ENCODE data around the gene FUT7. TPM values are rescaled to one million over a fixed set of nuclear protein-coding genes. Genes with fewer than 3 reads are reported as not detected.

The FUT7 gene, protein sequence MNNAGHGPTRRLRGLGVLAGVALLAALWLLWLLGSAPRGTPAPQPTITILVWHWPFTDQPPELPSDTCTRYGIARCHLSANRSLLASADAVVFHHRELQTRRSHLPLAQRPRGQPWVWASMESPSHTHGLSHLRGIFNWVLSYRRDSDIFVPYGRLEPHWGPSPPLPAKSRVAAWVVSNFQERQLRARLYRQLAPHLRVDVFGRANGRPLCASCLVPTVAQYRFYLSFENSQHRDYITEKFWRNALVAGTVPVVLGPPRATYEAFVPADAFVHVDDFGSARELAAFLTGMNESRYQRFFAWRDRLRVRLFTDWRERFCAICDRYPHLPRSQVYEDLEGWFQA
- total RNA-seq, result not detected in 2 replicates

DNA sequence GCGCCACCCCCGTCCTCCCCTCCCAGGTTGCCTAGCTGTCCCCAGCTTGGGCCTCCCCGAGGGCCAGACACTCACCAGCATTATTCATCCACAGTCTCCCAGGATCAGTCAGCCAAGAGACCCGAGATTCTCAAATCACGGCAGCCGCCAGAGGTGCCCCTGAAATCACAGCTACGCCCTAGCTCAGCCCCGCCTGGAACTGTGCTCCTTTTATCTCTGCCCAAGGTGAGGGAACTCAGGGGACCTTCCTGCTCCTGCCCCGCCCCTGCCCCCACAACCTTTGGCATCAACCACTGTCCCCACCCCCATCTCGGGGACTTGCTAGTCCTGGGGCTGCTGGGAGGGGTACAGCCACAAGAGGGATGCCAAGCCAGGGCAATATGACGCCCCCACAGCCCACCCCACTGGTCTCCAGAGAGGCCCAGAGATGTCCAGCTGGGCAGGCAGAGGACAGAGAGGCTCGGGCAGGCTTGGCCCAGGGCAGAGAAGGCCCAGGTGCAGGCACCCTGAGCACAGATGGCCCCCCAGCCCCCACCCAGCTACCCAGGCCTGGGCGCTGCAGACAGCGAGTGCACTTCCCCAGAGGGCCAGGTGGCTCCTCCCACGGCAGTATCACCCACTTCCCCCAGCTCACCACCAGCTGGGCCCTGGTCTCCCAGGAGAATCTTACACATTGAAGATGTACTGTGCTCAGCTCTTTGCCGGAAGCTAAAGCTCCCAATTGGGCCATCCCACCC is at the start of gene FUT7:
TSS of gene FUT7 (minus strand) at position 185 of the 737 bp plus-strand sequence. CDS start at position 88, 97 bp downstream.

DNA sequence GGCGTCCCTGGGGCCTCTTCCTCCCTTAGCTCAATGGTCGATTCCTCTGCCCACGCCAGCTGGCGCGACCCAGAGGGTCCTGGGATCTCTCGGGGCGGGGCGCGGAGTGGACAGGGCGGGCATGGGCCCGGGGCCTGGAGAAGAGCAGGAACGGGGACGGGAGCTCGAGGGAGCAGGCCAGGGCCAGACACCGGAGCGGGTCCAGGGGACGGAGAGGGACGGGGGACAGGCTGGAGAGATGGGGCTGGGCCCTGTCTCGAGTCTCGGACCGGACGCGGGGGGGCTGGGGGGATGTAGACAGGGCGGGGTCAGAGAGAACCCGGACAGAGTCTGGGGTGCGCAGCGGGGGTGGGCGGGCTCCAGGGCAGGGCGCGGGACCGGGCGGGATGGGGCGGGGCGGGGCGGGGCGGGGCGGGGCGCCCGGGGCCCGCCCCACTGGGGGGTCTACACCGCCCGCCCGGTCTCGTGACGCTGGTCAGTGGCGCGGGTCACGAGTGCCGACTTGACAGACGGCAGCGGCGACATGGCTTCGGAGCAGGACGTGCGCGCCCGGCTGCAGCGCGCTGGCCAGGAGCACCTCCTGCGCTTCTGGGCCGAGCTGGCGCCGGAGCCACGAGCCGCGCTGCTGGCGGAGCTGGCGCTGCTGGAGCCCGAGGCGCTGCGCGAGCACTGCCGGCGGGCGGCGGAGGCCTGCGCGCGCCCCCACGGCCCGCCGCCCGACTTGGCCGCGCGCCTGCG is 45.3 kb upstream of the FUT7 start, which contains the start of gene UAP1L1:
TSS of gene UAP1L1 (plus strand) at position 508 of the 738 bp plus-strand sequence. CDS start at position 524, 16 bp downstream.

DNA sequence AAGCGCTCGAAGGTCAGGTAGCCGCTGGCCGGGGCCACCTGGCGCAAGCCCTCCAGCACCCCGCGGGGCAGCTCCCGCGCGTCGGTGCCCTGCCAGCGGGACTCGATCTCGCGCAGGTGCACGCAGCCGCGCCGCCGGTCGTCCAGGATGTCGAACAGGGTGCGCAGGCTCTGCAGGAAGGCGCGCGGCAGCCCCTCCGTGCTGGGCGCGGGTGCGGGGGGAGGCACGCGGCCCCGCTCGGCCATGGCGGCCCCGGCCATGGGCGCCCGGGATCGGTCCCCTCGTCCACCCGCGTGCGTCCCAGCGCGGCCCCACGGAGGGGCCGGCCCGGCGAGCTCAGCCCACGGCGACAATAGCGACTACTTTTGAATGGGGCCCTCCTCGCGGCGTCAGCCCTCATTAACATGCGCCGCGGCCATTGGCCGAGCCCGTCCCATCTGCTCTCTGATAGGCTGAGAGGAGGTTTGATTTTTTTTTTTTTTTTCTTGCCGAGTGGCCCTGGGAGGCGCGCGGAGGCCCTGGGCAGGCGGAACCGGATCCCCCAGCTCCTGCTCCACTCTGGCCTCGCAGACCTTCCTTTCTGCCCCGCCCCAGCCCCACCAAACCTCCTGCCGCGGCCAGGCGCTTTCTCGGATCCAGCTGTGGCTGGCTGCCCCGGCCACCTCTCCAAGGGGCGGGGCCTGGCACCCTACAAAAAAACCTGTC is 38.5 kb upstream of the FUT7 start, which contains the start of gene SAPCD2:
TSS of gene SAPCD2 (minus strand) at position 357 of the 705 bp plus-strand sequence. CDS start at position 260, 97 bp downstream.

DNA sequence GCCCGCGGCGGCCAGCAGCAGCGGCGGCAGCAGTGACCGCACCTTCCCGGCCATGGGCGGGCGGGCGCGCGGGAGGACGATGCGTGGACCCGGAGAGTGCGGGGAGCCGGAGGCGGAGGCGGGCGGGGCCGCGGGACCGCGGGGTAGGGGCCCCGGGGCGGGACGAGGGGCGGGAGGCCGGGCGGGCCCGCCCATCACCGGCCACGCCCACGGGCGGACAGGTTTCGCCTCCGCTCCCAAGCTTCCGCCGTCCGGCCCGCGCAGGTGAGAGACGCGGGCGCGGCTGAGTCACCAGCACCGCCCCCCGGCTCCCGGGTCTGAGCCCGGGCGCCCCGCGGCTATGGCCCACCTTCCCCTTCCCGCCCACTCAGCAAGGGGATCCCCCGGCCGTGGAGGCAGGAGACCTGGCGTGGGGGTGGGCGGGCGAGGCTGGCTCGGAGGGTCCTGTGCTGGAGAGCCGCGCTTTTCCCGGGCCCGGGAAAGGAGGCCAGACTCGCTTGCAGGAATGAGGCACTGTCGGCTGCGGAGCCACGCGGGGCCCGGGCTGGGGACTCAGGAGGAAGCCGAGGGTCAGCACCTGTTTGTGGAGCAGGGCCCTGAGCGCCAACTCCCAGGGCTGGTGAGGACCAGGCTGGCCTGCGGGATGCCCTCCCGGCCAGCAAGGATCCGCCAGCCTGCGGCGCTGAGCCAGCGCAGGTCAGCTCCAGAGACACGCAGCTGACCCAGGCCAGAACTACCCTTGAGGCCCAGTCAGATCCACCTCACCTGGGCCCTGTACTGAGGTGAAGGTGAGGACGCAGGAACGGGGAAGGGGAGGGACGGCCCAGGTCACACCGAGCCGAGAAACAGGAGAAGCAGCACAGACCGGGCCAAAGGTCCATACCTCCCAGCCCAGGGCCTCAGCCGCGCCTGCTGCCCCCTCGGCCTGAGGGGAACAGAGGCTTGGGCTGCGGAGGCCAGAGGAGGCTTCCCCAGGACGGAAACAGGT is 22.4 kb upstream of the FUT7 start, which contains the start of gene ENTPD2:
TSS of gene ENTPD2 (minus strand) at position 118 of the 988 bp plus-strand sequence. CDS start at position 54, 64 bp downstream.

DNA sequence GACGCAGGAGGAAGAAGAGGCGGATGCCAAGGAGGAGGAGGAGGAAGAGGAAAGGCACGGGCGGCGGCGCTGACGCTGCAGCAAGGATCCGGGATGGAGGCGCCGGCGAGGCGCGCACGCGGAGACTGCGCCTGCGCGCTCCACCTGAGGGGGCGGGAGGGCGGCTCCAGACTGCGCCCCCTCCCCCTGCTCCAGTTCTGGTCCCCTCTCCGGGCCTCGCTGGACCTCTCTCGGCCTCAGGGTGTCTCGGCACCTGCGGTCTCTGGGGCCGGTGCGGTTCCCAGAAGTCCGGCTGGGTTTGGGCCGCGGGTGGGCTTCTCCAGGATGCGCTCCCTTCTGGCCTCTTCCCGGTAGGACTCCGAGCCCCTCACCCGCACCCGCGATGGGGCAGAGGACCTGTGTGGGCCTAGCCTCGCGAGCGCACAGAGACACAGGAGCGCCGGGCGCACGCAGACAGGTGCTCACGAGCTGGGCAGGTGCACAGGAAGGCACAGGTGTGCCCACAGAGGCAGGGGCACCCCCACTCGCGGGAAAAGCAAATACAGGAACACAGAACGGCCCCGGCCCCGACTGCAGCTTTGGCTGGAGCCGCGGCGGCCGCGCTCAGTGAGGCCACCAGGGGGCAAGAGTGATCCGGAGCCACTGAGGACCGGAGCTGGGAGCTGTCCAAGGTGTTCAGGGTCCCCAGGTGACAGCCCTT is 14.3 kb upstream of the FUT7 start, which contains the start of gene NPDC1:
TSS of gene NPDC1 (minus strand) at position 90 of the 700 bp plus-strand sequence. CDS start 188 bp downstream, outside the sequence.

DNA sequence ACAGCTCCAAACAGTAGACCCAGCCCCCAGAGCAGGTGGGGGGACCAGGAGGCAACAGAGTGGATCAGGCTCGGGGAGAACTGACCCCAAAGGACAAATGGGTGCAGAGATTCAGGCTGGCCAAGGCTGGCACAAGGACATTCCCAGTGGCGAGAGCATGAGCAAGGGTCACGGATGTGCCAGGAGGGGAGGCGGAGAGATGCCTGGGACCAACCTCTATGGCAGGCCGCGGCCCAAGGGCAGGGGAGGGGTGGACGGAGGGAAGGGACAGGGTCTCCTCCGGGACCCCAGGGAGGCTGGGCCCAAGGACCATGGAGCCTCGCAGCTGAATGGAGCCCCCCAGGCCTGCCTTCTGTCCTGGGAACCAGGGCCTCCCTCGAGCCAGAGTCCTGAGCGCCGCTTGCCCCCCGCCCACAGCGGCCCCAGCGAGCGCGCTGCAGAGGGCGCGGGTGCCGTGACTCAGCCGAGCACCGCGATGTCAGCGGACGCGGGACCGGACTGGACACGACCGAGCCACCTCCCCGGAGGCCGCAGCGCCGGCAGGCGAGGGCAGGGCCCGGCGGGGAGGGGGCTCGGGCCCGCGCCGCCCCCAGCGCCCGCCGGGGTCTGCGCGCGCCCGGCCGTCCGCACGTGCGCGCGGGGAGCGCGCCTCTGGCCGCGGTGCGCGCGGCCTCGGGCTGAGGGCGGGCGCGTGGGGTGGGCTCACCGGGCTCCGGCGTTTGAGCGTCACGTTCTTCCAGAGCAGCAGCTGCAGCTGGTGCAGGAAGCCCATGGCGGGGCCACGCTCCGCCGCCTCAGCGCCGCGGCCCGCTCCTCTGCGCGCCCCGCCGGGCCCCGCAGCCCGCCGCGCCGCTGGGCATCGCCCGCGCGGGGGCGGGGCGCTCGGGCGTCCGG is 4.3 kb downstream of the FUT7 start, which contains the start of gene ABCA2:
TSS of gene ABCA2 (minus strand) at position 869 of the 894 bp plus-strand sequence. CDS start at position 772, 97 bp downstream.

DNA sequence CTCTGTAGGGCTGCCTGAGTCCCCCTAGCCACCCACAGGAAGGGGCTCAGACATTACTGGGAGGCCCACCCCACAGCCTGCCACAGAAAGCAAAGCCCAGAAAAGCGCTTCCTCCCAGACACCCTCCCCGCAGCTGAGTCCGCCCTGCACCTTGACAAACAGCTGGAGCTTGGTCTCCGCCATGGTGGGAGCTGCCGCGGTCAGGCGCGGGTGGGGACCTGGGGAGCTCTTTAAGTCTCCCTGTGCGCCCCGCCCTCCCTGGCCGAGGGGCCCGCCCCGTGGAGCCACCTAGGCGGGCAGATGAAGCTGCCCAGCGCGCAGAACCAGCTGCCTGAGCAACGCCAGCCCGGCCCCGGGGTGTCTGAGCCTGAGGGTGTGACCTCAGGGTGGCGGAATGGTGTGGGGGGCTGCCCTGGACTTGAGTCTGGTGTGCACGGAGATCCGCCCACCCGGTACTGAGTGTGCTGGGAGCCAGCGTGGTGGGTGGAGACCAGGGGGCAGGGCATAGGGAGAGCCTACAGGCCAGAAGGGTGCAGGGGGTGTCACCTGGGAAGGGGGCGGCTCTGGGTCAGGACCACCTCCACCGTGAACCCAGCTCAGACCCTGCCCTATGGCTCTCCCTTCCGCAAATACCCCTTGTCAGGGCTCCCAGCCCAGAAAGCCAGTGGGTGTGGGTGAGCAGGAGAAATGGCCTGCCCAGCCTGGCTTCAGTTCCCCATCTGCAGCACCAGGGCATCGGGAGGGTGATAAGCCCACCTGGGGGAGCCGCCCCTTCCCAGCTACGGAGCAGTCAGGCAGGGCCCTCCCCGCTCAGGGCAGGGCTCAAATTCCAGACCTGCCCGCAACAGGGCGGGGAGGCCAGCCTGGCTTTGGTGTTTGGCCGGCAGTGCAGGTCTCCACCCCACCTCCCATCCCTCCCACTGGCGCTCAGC is 35.3 kb downstream of the FUT7 start, which contains the start of gene CLIC3:
TSS of gene CLIC3 (minus strand) at position 208 of the 932 bp plus-strand sequence. CDS start at position 183, 25 bp downstream.

DNA sequence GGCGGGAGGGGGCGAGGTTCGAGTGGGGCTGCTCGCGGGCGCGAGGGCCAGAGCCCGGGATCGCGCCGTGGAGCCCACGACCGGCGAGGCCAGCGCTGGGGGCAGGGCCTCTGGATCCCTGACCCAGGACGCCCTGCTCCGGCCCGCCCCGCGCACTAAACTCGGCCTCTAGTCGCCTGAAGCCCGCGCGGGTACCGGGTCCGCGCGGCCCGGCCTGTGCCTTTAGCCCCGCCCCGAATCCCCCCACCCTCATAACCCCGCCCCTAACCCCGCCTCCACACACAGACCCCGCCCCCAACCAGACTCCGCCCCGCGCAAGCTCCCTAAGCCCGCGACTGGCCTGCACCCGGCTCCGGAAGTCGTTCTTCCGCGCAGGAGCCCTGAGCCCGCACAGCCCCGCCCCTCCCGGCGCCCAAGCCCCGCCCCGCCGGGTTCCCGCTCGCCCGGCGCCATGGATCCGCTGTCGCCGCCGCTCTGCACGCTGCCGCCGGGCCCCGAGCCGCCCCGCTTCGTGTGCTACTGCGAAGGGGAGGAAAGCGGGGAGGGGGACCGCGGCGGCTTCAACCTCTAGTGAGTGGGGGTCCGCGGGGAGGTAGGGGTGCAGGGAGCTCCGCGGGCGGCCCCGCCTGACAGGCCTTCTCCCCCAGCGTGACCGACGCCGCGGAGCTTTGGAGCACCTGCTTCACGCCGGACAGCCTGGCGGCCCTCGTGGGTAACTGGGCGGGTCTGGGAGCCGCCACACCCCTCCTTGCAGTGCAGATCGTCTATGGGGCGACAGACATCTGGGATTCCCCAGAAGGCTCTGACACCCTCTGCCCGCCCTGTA is 39.7 kb downstream of the FUT7 start, which contains the start of gene PAXX:
TSS of gene PAXX (plus strand) at position 430 of the 826 bp plus-strand sequence. CDS start at position 452, 22 bp downstream.

DNA sequence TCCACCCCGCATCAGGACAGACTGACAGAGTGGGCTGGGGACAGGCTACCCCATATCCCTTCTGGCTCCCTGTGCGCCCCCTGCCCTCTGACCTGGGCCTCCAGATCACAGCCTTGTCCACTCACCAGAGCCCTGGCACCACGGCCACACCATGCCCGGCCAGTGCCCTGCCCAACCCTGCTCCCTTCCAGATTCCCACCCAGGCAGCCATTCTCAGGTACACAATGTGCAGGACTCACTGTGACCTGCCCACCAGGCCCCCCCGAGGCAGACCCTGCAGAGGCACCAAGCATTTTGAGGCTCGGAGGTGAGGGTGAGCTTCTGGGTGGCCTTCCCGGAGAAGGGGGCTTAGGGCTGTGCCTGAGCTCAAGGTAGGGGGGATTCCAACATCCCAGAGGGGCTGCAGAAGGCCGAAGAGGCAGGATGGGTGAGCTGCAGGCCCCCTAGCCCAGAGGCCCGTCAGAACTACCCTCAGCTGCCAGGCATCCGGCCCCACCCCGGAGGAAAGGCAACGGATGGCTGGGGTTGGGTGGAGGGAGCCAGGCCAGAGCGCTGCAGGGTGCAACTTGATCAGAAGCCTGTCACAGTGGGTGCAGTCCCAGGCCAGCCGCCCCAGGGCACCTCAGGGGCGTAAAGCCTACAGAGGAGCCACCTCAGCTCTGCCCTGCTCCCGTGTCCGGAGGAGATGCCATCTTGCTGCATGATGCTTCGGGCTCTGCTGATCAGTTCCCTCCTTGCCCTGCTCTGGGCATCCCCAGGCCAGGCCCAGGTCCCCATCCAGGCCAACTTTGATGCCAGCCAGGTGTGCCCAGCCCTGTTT is 49.4 kb downstream of the FUT7 start, which contains the start of gene LCNL1:
TSS of gene LCNL1 (plus strand) at position 762 of the 820 bp plus-strand sequence. CDS start 594 bp downstream, outside the sequence.

Other genes with a start within 250 kb of the FUT7 start
- gene TMEM141, start 240.7 kb downstream of the FUT7 start, total RNA-seq, result 105 and 109 TPM in 2 replicates
- under 0.01 and 0.46 TPM in 2 replicates for gene CCDC183, start 235.8 kb downstream of the FUT7 start, total RNA-seq
- 57.9 and 64.6 TPM in 2 replicates for gene RABL6, start 224.1 kb downstream of the FUT7 start, total RNA-seq
- 0.61 and 0.65 TPM in 2 replicates for gene AJM1, start 189.6 kb downstream of the FUT7 start, total RNA-seq
- gene PHPT1, start 182.7 kb downstream of the FUT7 start, total RNA-seq, result 91.8 and 130 TPM in 2 replicates
- 0.32 and 1.5 TPM in 2 replicates for gene MAMDC4, start 179.7 kb downstream of the FUT7 start, total RNA-seq
- gene EDF1, start 165.8 kb downstream of the FUT7 start, total RNA-seq, result 352 and 430 TPM in 2 replicates
- gene TRAF2, start 145.6 kb downstream of the FUT7 start, total RNA-seq, result 11.1 and 11.4 TPM in 2 replicates
- 124 and 151 TPM in 2 replicates for gene FBXW5, start 87.3 kb downstream of the FUT7 start, total RNA-seq
- gene C8G, start 86.8 kb downstream of the FUT7 start, total RNA-seq, result not detected in 2 replicates
- not detected in 2 replicates for gene LCN12, start 79.8 kb downstream of the FUT7 start, total RNA-seq
- gene PTGDS, start 54.6 kb downstream of the FUT7 start, total RNA-seq, result 0.65 TPM in 1 of 2 replicates, not detected in the other
- not detected in 2 replicates for gene LCNL1, start 49.1 kb downstream of the FUT7 start, total RNA-seq
- gene PAXX, start 39.7 kb downstream of the FUT7 start, total RNA-seq, result 18.8 and 26.0 TPM in 2 replicates
- 0.32 TPM in 1 of 2 replicates, not detected in the other for gene CLIC3, start 35.5 kb downstream of the FUT7 start, total RNA-seq
- gene ABCA2, start 3.9 kb downstream of the FUT7 start, total RNA-seq, result 4.0 and 8.4 TPM in 2 replicates
- 28.3 and 29.2 TPM in 2 replicates for gene NPDC1, start 14.1 kb upstream of the FUT7 start, total RNA-seq
- gene ENTPD2, start 22.0 kb upstream of the FUT7 start, total RNA-seq, result not detected in 2 replicates
- 15.3 and 19.3 TPM in 2 replicates for gene SAPCD2, start 38.5 kb upstream of the FUT7 start, total RNA-seq
- 6.2 and 15.8 TPM in 2 replicates for gene UAP1L1, start 45.4 kb upstream of the FUT7 start, total RNA-seq
- gene MAN1B1, start 54.9 kb upstream of the FUT7 start, total RNA-seq, result 57.0 and 64.3 TPM in 2 replicates
- gene DPP7, start 82.6 kb upstream of the FUT7 start, total RNA-seq, result 63.1 and 69.8 TPM in 2 replicates
- under 0.01 TPM in 2 replicates for gene GRIN1, start 107.1 kb upstream of the FUT7 start, total RNA-seq
- not detected in 2 replicates for gene LRRC26, start 138.0 kb upstream of the FUT7 start, total RNA-seq
- not detected in 2 replicates for gene TMEM210, start 140.0 kb upstream of the FUT7 start, total RNA-seq
- 22.7 and 24.6 TPM in 2 replicates for gene ANAPC2, start 156.5 kb upstream of the FUT7 start, total RNA-seq
- 105 and 126 TPM in 2 replicates for gene SSNA1, start 156.6 kb upstream of the FUT7 start, total RNA-seq
- 4.6 and 5.5 TPM in 2 replicates for gene TPRN, start 168.7 kb upstream of the FUT7 start, total RNA-seq
- 30.9 and 34.1 TPM in 2 replicates for gene TMEM203, start 173.6 kb upstream of the FUT7 start, total RNA-seq
- gene NDOR1, start 173.6 kb upstream of the FUT7 start, total RNA-seq, result 3.6 TPM in 2 replicates
- gene RNF208, start 190.2 kb upstream of the FUT7 start, total RNA-seq, result 0.32 TPM in 1 of 2 replicates, not detected in the other
- gene CYSRT1, start 193.1 kb upstream of the FUT7 start, total RNA-seq, result 0.32 TPM in 1 of 2 replicates, not detected in the other
- gene RNF224, start 195.4 kb upstream of the FUT7 start, total RNA-seq, result not detected in 2 replicates
- not detected in 2 replicates for gene SLC34A3, start 198.8 kb upstream of the FUT7 start, total RNA-seq
- 222 and 249 TPM in 2 replicates for gene TUBB4B, start 209.2 kb upstream of the FUT7 start, total RNA-seq
- not detected in 2 replicates for gene STPG3, start 219.2 kb upstream of the FUT7 start, total RNA-seq
- 61.4 and 67.0 TPM in 2 replicates for gene NELFB, start 223.2 kb upstream of the FUT7 start, total RNA-seq
- gene TOR4A, start 245.6 kb upstream of the FUT7 start, total RNA-seq, result 29.3 and 39.0 TPM in 2 replicates

Data from epithelial cell of umbilical artery (primary cell).